ENCODE measurements around the gene NAXE. TPM values are rescaled to one million over a fixed set of nuclear protein-coding genes. Genes with fewer than 3 reads are reported as not detected.

NAXE gene
- total and polyA plus RNA-seq, 12 donors: 49.4 to 132 (median 101) TPM

GRCh38 chr1:156623946-156624813 is 32.6 kb downstream of the NAXE start:
- 0 to 2% (median 1%) methylated on average over 3 to 87 of the region's 87 CpGs for WGBS, 4 donors
- Histone ChIP-seq H3K4me1 (replicated peaks in 1 of 2) (peaks cover 0 to 23% of the 10 kb centered on the region in 2 donors), H3K27me3 (peaks cover 39% of the 10 kb centered on the region), H3K4me3 (peak overlapping the region in 1 of 4 donors; percentile 46), H3K9me3 (replicated peaks in 1 of 3) (no peaks in the 10 kb centered on the region), H3K36me3 (replicated peaks in 1 of 2) (no peaks in the 10 kb centered on the region), H3K27ac (peak overlapping the region in 2 of 5 donors; percentile 17 to 45)
- TF ChIP-seq POLR2A (IDR thresholded peaks at IDR 0.05) (no peak), CTCF (IDR thresholded peaks at IDR 0.05) (peak in 4 of 6 experiments; percentile 11 to 40 (median 28))
- intact Hi-C loops (cut with DNase I): loop anchor here in 1 of 2 donors (5.0 kb wide), 1 partner anchor 33 kb away; no protein-coding TSS in a partner anchor
- DNase-seq: peak; percentile 39 to 70 (median 49)

- 0 to 2% (median 1%) methylated on average over 1 to 55 of the region's 55 CpGs; no CpG with 5 or more reads in 1 of the 4 donors for WGBS, 4 donors
- Histone ChIP-seq H3K36me3 (replicated peaks in 1 of 2) (no peaks in the 10 kb centered on the region), H3K4me1 (replicated peaks in 1 of 2) (peaks cover 0 to 23% of the 10 kb centered on the region in 2 donors), H3K27ac (peak overlapping the region in 2 of 5 donors; percentile 17 to 45), H3K4me3 (peak overlapping the region in 1 of 4 donors; percentile 46), H3K27me3 (peaks cover 39% of the 10 kb centered on the region), H3K9me3 (replicated peaks in 1 of 3) (no peaks in the 10 kb centered on the region)
- peak in 1 of 7 donors; percentile 13 for DNase-seq
- TF ChIP-seq CTCF (IDR thresholded peaks at IDR 0.05) (no peak), POLR2A (IDR thresholded peaks at IDR 0.05) (no peak)
- intact Hi-C loops (cut with DNase I): loop anchor here in 1 of 2 donors (5.0 kb wide), 1 partner anchor 32 kb away; no protein-coding TSS in a partner anchor
These were observed 33.3 kb downstream of the NAXE start for GRCh38 chr1:156624814-156625435.

- TF ChIP-seq POLR2A (IDR thresholded peaks at IDR 0.05): no peak
- peak; percentile 66 to 86 (median 73) for TF ChIP-seq CTCF (IDR thresholded peaks at IDR 0.05)
- no peaks in the 10 kb centered on the region for H3K9me3 ChIP-seq (replicated peaks in 1 of 3)
- peaks cover 0 to 23% of the 10 kb centered on the region in 2 donors for H3K4me1 ChIP-seq (replicated peaks in 1 of 2)
- peaks cover 44% of the 10 kb centered on the region for H3K27me3 ChIP-seq
- 1 to 2% (median 1%) methylated on average over 29 to 45 of the region's 45 CpGs for WGBS, 4 donors
- no peak overlapping the region for H3K27ac ChIP-seq
- peak overlapping the region in 1 of 4 donors; percentile 46 for H3K4me3 ChIP-seq
- intact Hi-C loops (cut with DNase I): loop anchor here in 1 of 2 donors (2.0 kb wide), 1 partner anchor 31 kb away; no protein-coding TSS in a partner anchor
- no peaks in the 10 kb centered on the region for H3K36me3 ChIP-seq (replicated peaks in 1 of 2)
- peak in 6 of 7 donors; percentile 46 to 74 (median 56) for DNase-seq
These were observed 34.0 kb downstream of the NAXE start for GRCh38 chr1:156625436-156626078.
